Mesendoderm (in vitro differentiated cells): Measurements from ENCODE around the gene SERINC2.

Experiments used
- DNase-seq: peaks from one replicate; pipeline ENCODE4 v3.0.0; 2013
- H2AK5ac ChIP-seq: 2 replicates; pipeline ENCODE4 v1.6.1; 2013; ENCODE audit warnings: low read length, inconsistent platforms
- H2BK120ac ChIP-seq: 2 replicates; pipeline ENCODE4 v1.6.1; 2013; ENCODE audit warnings: low read depth, mild to moderate bottlenecking, low read length, moderate library complexity, mixed read lengths
- H2BK15ac ChIP-seq: replicated peaks from 2 replicates; pipeline ENCODE4 v1.6.1; 2013; ENCODE audit warnings: low read depth, mild to moderate bottlenecking, moderate library complexity
- H2BK5ac ChIP-seq: 2 replicates; pipeline ENCODE4 v1.6.1; 2013; ENCODE audit warnings: low read length, inconsistent platforms
- H3K18ac ChIP-seq: 2 replicates; pipeline ENCODE4 v1.6.1; 2013; ENCODE audit warnings: mild to moderate bottlenecking, low read length, mixed read lengths
- H3K23ac ChIP-seq: one replicate; pipeline ENCODE4 v1.6.1; 2013; ENCODE audit warnings: low read length
- H3K27ac ChIP-seq: 2 replicates; pipeline ENCODE4 v1.5.1; 2013; ENCODE audit warnings: low read depth, mild to moderate bottlenecking, inconsistent platforms, low read length, moderate library complexity
- H3K27me3 ChIP-seq: 2 replicates; pipeline ENCODE4 v1.6.1; 2013; ENCODE audit warnings: low read length, control low read depth, mild to moderate bottlenecking, inconsistent platforms; ENCODE audit not compliant: insufficient read depth, poor library complexity
- H3K36me3 ChIP-seq: 2 replicates; pipeline ENCODE4 v1.6.1; 2013; ENCODE audit warnings: low read length, inconsistent platforms; ENCODE audit not compliant: control insufficient read depth, insufficient read depth
- H3K4ac ChIP-seq: one replicate; pipeline ENCODE4 v1.6.1; 2013; ENCODE audit warnings: low read depth, mild to moderate bottlenecking, low read length, moderate library complexity
- H3K4me1 ChIP-seq: 2 replicates; pipeline ENCODE4 v1.6.1; 2013; ENCODE audit warnings: low read depth, low read length, inconsistent platforms; ENCODE audit not compliant: control insufficient read depth
- H3K4me2 ChIP-seq: 2 replicates; pipeline ENCODE4 v1.6.1; 2013; ENCODE audit warnings: low read length
- H3K4me3 ChIP-seq: 2 replicates; pipeline ENCODE4 v1.5.1; 2013; ENCODE audit warnings: mild to moderate bottlenecking, low read length
- H3K56ac ChIP-seq: one replicate; pipeline ENCODE4 v1.6.1; 2013; ENCODE audit warnings: low read length
- H3K79me1 ChIP-seq: 2 replicates; pipeline ENCODE4 v1.6.1; 2013; ENCODE audit warnings: low read length, inconsistent platforms
- H3K79me2 ChIP-seq: 2 replicates; pipeline ENCODE4 v1.6.1; 2013; ENCODE audit warnings: mild to moderate bottlenecking, low read length; ENCODE audit not compliant: control insufficient read depth, insufficient read depth
- H3K9ac ChIP-seq: 2 replicates; pipeline ENCODE4 v1.6.1; 2013; ENCODE audit warnings: low read length, inconsistent platforms
- H4K5ac ChIP-seq: one replicate; pipeline ENCODE4 v1.6.1; 2013; ENCODE audit warnings: low read length
- H4K8ac ChIP-seq: one replicate; pipeline ENCODE4 v1.6.1; 2013; ENCODE audit warnings: low read depth, mild to moderate bottlenecking, control low read depth, low read length, moderate library complexity
- WGBS: extraction: QIAGEN DNeasy Blood & Tissue Kit; methylation state at CpG from one replicate; pipeline ENCODE4 v1.1.7; 2013; ENCODE audit warnings: low lambda C conversion rate, missing lambda C conversion rate; ENCODE audit not compliant: insufficient coverage; ENCODE audit errors: extremely low coverage; 5-methylcytosine and 5-hydroxymethylcytosine counted together

SERINC2 gene

DNA sequence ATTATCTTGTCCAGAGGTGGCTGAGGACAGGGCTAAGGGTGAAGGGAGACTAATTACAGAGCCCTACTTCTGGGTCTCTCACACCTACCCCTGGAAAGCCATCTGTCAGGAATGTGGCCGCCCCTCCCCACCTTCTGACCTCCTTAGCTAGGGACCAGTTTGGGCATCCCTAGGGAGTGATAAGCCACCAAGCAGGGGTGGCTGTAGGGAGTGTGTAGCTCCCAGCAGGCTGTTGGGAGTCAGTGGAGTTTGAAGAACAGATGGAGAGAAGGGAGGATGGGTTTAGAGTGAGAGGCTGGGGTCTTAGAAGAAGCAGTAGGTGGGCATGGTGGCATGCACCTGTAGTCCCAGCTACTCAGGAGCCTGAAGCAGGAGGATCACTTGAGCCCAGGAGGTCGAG, 808 bp upstream of the SERINC2 start:
- H3K4me3 ChIP-seq, result no peak overlapping the region
- WGBS, result no CpG with 5 or more reads among the region's 2 CpGs

GRCh38 chr1:31413405-31414001, 490 bp downstream of the SERINC2 start:
- peak overlapping the region; percentile 97 for H3K4me2 ChIP-seq
- H3K4ac ChIP-seq, result no peak overlapping the region
- H3K27me3 ChIP-seq, result no peaks in the 10 kb centered on the region
- H3K18ac ChIP-seq, result peak overlapping the region; percentile 65
- no peak overlapping the region for H2BK120ac ChIP-seq
- no CpG with 5 or more reads among the region's 54 CpGs for WGBS
- H3K4me1 ChIP-seq, result peaks cover 4% of the 10 kb centered on the region
- peak; percentile 51 for DNase-seq
- peak overlapping the region; percentile 94 for H3K56ac ChIP-seq
- no peak overlapping the region for H4K5ac ChIP-seq
- no peaks in the 10 kb centered on the region for H3K36me3 ChIP-seq
- H3K23ac ChIP-seq, result peak overlapping the region; percentile 98
- H2AK5ac ChIP-seq, result no peak overlapping the region
- H4K8ac ChIP-seq, result no peak overlapping the region
- H2BK5ac ChIP-seq, result no peak overlapping the region
- no peaks in the 10 kb centered on the region for H3K79me1 ChIP-seq
- no peak overlapping the region for H2BK15ac ChIP-seq
- H3K79me2 ChIP-seq, result no peaks in the 10 kb centered on the region
- H3K9ac ChIP-seq, result peak overlapping the region; percentile 96
- no peak overlapping the region for H3K27ac ChIP-seq
- peak overlapping the region; percentile 90 for H3K4me3 ChIP-seq

More for the DNA sequence above, 808 bp upstream of the SERINC2 start:
- no peak for DNase-seq
- H3K36me3 ChIP-seq, result no peaks in the 10 kb centered on the region
- H2AK5ac ChIP-seq, result no peak overlapping the region
- no peak overlapping the region for H3K56ac ChIP-seq
- no peak overlapping the region for H4K5ac ChIP-seq
- H3K9ac ChIP-seq, result no peak overlapping the region
- H4K8ac ChIP-seq, result no peak overlapping the region
- H3K79me2 ChIP-seq, result no peaks in the 10 kb centered on the region
- peak overlapping the region; percentile 20 for H3K23ac ChIP-seq
- H3K27ac ChIP-seq, result no peak overlapping the region
- H3K18ac ChIP-seq, result no peak overlapping the region
- no peak overlapping the region for H2BK15ac ChIP-seq
- no peak overlapping the region for H3K4ac ChIP-seq
- H3K79me1 ChIP-seq, result no peaks in the 10 kb centered on the region
- peaks cover 4% of the 10 kb centered on the region for H3K4me1 ChIP-seq
- H3K27me3 ChIP-seq, result no peaks in the 10 kb centered on the region
- H2BK120ac ChIP-seq, result no peak overlapping the region
- no peak overlapping the region for H2BK5ac ChIP-seq
- no peak overlapping the region for H3K4me2 ChIP-seq

DNA sequence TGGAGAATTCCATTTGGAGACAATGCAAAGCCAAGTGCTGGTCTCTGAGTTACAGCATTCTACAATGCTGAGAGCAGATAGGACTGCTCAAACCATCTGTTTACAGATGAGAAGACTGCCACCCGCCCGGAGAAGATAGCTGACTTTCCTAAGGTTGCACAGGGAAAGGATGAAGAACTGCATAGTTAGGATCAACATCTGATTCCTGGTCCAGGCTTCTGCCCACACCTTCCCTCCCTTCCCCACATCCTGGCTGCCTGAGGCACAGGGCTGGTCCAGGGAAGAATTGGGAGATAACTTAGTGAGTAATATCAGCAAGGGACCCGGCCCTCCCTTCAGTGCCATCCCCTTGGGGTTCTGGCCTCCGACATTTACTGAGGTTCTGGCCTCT, 2.0 kb downstream of the SERINC2 start:
- Histone ChIP-seq H3K27ac (no peak overlapping the region), H2BK120ac (no peak overlapping the region), H3K18ac (no peak overlapping the region), H4K8ac (no peak overlapping the region), H3K79me2 (no peaks in the 10 kb centered on the region), H3K56ac (peak overlapping the region; percentile 94), H2BK15ac (no peak overlapping the region), H3K9ac (no peak overlapping the region), H3K36me3 (no peaks in the 10 kb centered on the region), H3K4me2 (no peak overlapping the region), H3K79me1 (no peaks in the 10 kb centered on the region), H4K5ac (no peak overlapping the region), H2AK5ac (no peak overlapping the region), H2BK5ac (no peak overlapping the region), H3K27me3 (no peaks in the 10 kb centered on the region), H3K4ac (no peak overlapping the region), H3K23ac (no peak overlapping the region), H3K4me3 (no peak overlapping the region), H3K4me1 (peaks cover 4% of the 10 kb centered on the region)
- no CpG with 5 or more reads among the region's 4 CpGs for WGBS
- DNase-seq, result no peak

DNA sequence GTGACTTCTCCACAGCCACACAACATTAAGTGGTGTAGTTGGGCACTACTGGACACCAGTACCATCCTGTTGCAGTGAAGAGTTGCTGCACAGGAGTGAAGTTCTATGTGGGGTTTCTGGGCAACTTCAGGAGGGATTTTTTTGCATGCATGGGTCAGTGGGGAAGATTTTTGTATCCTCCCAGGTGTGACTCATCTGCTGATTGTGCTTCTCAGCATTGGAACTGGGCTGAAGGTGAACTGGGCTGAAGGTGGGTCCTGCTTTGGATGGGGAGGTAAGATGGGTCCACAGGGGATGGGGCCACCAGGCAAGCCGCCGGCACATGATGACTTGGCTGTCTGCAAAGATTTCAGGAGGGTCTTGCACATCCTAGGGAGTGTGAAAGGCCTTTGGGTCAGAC, 2.6 kb downstream of the SERINC2 start:
- Histone ChIP-seq H2BK120ac (no peak overlapping the region), H2BK5ac (no peak overlapping the region), H3K4me1 (peaks cover 4% of the 10 kb centered on the region), H3K27me3 (no peaks in the 10 kb centered on the region), H2AK5ac (no peak overlapping the region), H3K36me3 (no peaks in the 10 kb centered on the region), H3K23ac (no peak overlapping the region), H3K79me2 (no peaks in the 10 kb centered on the region), H4K8ac (no peak overlapping the region), H3K4ac (no peak overlapping the region), H3K9ac (no peak overlapping the region), H3K27ac (no peak overlapping the region), H3K79me1 (no peaks in the 10 kb centered on the region), H3K56ac (no peak overlapping the region), H3K4me2 (no peak overlapping the region), H4K5ac (no peak overlapping the region), H3K18ac (no peak overlapping the region), H3K4me3 (no peak overlapping the region), H2BK15ac (no peak overlapping the region)
- WGBS, result no CpG with 5 or more reads among the region's 2 CpGs
- no peak for DNase-seq

- Histone ChIP-seq H4K5ac (no peak overlapping the region), H3K56ac (no peak overlapping the region), H2BK15ac (no peak overlapping the region), H2BK5ac (no peak overlapping the region), H3K79me1 (no peaks in the 10 kb centered on the region), H4K8ac (no peak overlapping the region), H2AK5ac (no peak overlapping the region), H3K4me3 (no peak overlapping the region), H3K23ac (no peak overlapping the region), H3K27ac (no peak overlapping the region), H3K4me1 (peaks cover 4% of the 10 kb centered on the region), H3K27me3 (no peaks in the 10 kb centered on the region), H3K79me2 (no peaks in the 10 kb centered on the region), H3K18ac (no peak overlapping the region), H3K4me2 (no peak overlapping the region), H2BK120ac (no peak overlapping the region), H3K9ac (no peak overlapping the region), H3K4ac (no peak overlapping the region), H3K36me3 (no peaks in the 10 kb centered on the region)
- DNase-seq, result peak; percentile 52
- no CpG with 5 or more reads among the region's 7 CpGs for whole genome bisulfite sequencing
Measured at GRCh38 chr1:31416101-31416736, 3.2 kb downstream of the SERINC2 start.

GRCh38 chr1:31417148-31417547, 4.1 kb downstream of the SERINC2 start:
- DNase-seq, result no peak
- no peak overlapping the region for H2AK5ac ChIP-seq
- H3K36me3 ChIP-seq, result no peaks in the 10 kb centered on the region
- no peak overlapping the region for H2BK120ac ChIP-seq
- no peak overlapping the region for H4K5ac ChIP-seq
- H2BK5ac ChIP-seq, result no peak overlapping the region
- no peak overlapping the region for H3K18ac ChIP-seq
- no peaks in the 10 kb centered on the region for H3K27me3 ChIP-seq
- H3K4me1 ChIP-seq, result peaks cover 4% of the 10 kb centered on the region
- no peak overlapping the region for H2BK15ac ChIP-seq
- no peaks in the 10 kb centered on the region for H3K79me1 ChIP-seq
- no peak overlapping the region for H3K23ac ChIP-seq
- H3K79me2 ChIP-seq, result no peaks in the 10 kb centered on the region
- no peak overlapping the region for H3K4me3 ChIP-seq
- WGBS, result no CpG with 5 or more reads among the region's 3 CpGs
- H3K4ac ChIP-seq, result no peak overlapping the region
- no peak overlapping the region for H3K4me2 ChIP-seq
- no peak overlapping the region for H4K8ac ChIP-seq
- no peak overlapping the region for H3K9ac ChIP-seq
- H3K27ac ChIP-seq, result no peak overlapping the region
- H3K56ac ChIP-seq, result no peak overlapping the region
